ENCODE measurements around the gene EYS. TPM values are rescaled to one million over a fixed set of nuclear protein-coding genes. Genes with fewer than 3 reads are reported as not detected.
"Not testable (repeated sequence)": the region's sequence is repeated elsewhere in the genome, so short reads cannot be mapped to it uniquely, and the experiment has no call there.

The EYS gene
- total and polyA plus RNA-seq, 2 experiments from 2014 or later: 0.04 TPM; not detected in 1

DNA sequence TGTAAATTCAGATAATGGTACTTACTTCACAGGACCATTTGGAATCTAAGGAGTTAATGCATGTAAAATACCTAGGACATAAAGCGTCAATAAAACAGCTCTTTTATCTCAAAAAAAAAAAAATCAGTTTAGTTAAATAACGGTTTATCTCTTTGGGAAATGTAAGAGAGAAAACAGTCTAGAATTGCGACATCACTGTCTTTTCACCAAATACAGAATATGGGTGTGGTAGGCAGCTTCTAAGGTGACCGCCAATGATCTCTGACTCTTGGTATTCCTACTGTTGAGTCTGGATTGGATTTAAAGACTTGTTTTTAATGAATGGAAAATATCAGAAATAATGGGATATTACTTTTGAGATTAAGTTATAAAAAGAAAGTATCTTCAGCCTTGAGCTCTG lies 111.5 kb downstream of the EYS start:
- Histone ChIP-seq H3K36me3 (ENCODE audit: low read depth) (no peaks in the 10 kb centered on the region), H3K4me3 (no peak overlapping the region), H3K27me3 (replicated peaks; ENCODE audit: insufficient read depth) (no peaks in the 10 kb centered on the region), H3K4me1 (ENCODE audit: insufficient read depth) (no peaks in the 10 kb centered on the region), H3F3A (ENCODE audit: insufficient read depth) (no peaks in the 10 kb centered on the region), H4K20me1 (ENCODE audit: insufficient read depth) (no peaks in the 10 kb centered on the region), H3K9me3 (ENCODE audit: low read depth) (no peaks in the 10 kb centered on the region), H3K9me2 (ENCODE audit: insufficient read depth) (no peaks in the 10 kb centered on the region), H3K27ac (no peak overlapping the region), H3K4me2 (ENCODE audit: unreplicated experiment) (no peak overlapping the region), H3K9ac (no peak overlapping the region), H2AFZ (no peak overlapping the region), H3K79me2 (ENCODE audit: insufficient read depth) (no peaks in the 10 kb centered on the region)
- TF ChIP-seq EZH2 (IDR thresholded peaks at IDR 0.05; ENCODE audit: insufficient read depth, poor library complexity, severe bottlenecking): no peak
- no peak for TF ChIP-seq EZH2phosphoT487 (IDR thresholded peaks at IDR 0.05; ENCODE audit: insufficient read depth, low read depth)
- 33 to 42% methylated on average over 4 of the region's 4 CpGs for WGBS, 2 experiments (ENCODE audit: low coverage in 1 of 2, low lambda C conversion rate in 2 of 2, missing lambda C conversion rate in 2 of 2)
- DNase-seq: no peak
- in situ Hi-C loops (cut with MboI): no loop called here

DNA sequence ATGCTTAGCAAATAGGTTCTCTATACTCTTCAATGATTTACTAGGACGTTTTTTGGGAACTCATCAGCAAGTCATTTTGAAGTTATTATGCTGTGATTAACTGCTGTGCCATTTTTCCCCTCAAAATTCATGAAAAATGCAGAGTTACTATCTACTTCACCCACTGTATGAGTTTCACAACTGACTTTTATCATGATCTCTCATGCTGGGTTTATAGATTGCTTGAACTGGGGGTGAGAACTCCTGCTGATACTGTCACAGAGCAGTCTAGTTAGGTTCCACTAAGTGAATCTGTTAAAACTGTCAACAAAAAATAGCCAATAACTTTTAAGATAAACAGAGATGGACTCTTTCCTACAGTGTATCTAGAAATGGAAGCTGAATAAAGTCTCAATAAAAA lies 136.7 kb downstream of the EYS start:
- Histone ChIP-seq H3F3A (ENCODE audit: insufficient read depth) (no peaks in the 10 kb centered on the region), H3K79me2 (ENCODE audit: insufficient read depth) (no peaks in the 10 kb centered on the region), H3K36me3 (ENCODE audit: low read depth) (no peaks in the 10 kb centered on the region), H4K20me1 (ENCODE audit: insufficient read depth) (no peaks in the 10 kb centered on the region), H3K4me2 (ENCODE audit: unreplicated experiment) (no peak overlapping the region), H2AFZ (no peak overlapping the region), H3K9me2 (ENCODE audit: insufficient read depth) (no peaks in the 10 kb centered on the region), H3K9me3 (ENCODE audit: low read depth) (no peaks in the 10 kb centered on the region), H3K9ac (no peak overlapping the region), H3K27ac (no peak overlapping the region), H3K4me1 (ENCODE audit: insufficient read depth) (no peaks in the 10 kb centered on the region), H3K27me3 (replicated peaks; ENCODE audit: insufficient read depth) (no peaks in the 10 kb centered on the region), H3K4me3 (no peak overlapping the region)
- no peak for DNase-seq
- TF ChIP-seq EZH2 (IDR thresholded peaks at IDR 0.05; ENCODE audit: insufficient read depth, poor library complexity, severe bottlenecking): no peak
- TF ChIP-seq EZH2phosphoT487 (IDR thresholded peaks at IDR 0.05; ENCODE audit: insufficient read depth, low read depth): no peak
- in situ Hi-C loops (cut with MboI): no loop called here
- 0 to 3% methylated on average over 1 of the region's 1 CpG for WGBS, 2 experiments (ENCODE audit: low coverage in 1 of 2, low lambda C conversion rate in 2 of 2, missing lambda C conversion rate in 2 of 2)

DNA sequence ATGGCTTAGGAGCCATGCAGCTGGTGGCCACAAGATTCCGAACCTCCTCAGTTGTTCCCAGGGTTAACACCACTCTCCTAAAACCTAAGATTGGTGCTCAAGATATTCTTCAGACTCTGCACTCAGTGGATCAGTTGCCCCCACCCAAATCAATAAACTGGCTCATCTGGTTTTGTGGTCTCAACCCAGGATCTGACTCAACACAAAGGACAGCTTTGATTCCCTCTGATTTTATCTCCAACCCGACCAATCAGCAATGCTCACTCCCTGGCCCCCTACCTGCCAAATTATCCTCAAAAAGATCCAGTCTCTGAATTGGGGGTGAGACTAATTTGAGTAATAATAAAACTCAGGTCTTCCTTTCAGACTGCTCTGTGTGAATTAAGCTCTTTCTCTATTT lies 137.5 kb downstream of the EYS start:
- Histone ChIP-seq H3K4me2 (ENCODE audit: unreplicated experiment) (no peak overlapping the region), H3K9ac (no peak overlapping the region), H3K36me3 (ENCODE audit: low read depth) (no peaks in the 10 kb centered on the region), H3K4me3 (no peak overlapping the region), H2AFZ (no peak overlapping the region), H3K9me3 (ENCODE audit: low read depth) (no peaks in the 10 kb centered on the region), H3K27ac (no peak overlapping the region), H3K9me2 (ENCODE audit: insufficient read depth) (no peaks in the 10 kb centered on the region), H3K4me1 (ENCODE audit: insufficient read depth) (no peaks in the 10 kb centered on the region), H3K79me2 (ENCODE audit: insufficient read depth) (no peaks in the 10 kb centered on the region), H3K27me3 (replicated peaks; ENCODE audit: insufficient read depth) (no peaks in the 10 kb centered on the region), H4K20me1 (ENCODE audit: insufficient read depth) (no peaks in the 10 kb centered on the region), H3F3A (ENCODE audit: insufficient read depth) (no peaks in the 10 kb centered on the region)
- no peak for DNase-seq
- in situ Hi-C loops (cut with MboI): no loop called here
- 21% methylated on average over 2 of the region's 2 CpGs for WGBS, 2 experiments (ENCODE audit: low coverage in 1 of 2, low lambda C conversion rate in 2 of 2, missing lambda C conversion rate in 2 of 2)
- TF ChIP-seq EZH2phosphoT487 (IDR thresholded peaks at IDR 0.05; ENCODE audit: insufficient read depth, low read depth) (no peak), EZH2 (IDR thresholded peaks at IDR 0.05; ENCODE audit: insufficient read depth, poor library complexity, severe bottlenecking) (no peak)

DNA sequence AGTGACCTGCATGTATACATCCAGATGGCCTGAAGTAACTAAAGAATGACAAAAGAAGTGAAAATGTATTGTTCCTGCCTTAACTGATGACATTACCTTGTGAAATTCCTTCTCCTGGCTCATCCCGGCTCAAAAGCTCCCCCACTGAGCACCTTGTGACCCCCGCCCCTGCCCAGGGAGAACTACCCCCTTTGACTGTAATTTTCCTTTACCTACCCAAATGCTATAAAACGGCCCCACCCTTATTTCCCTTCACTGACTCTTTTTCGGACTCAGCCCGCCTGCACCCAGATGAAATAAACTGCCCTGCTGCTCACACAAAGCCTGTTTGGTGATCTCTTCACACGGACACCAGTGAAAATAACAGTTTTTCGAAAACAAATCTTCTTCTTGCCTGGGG lies 138.0 kb downstream of the EYS start:
- H3K36me3 ChIP-seq (ENCODE audit: low read depth); H2AFZ ChIP-seq; in situ Hi-C loops (cut with MboI); H3K27me3 ChIP-seq (replicated peaks; ENCODE audit: insufficient read depth); H3K9ac ChIP-seq; H3K79me2 ChIP-seq (ENCODE audit: insufficient read depth); H3K9me3 ChIP-seq (ENCODE audit: low read depth); H3F3A ChIP-seq (ENCODE audit: insufficient read depth); H3K4me1 ChIP-seq (ENCODE audit: insufficient read depth); H4K20me1 ChIP-seq (ENCODE audit: insufficient read depth); DNase-seq; H3K9me2 ChIP-seq (ENCODE audit: insufficient read depth); H3K27ac ChIP-seq; H3K4me3 ChIP-seq; H3K4me2 ChIP-seq (ENCODE audit: unreplicated experiment): not testable (repeated sequence)
- 19 to 22% methylated on average over 7 of the region's 7 CpGs for WGBS, 2 experiments (ENCODE audit: low coverage in 1 of 2, low lambda C conversion rate in 2 of 2, missing lambda C conversion rate in 2 of 2)

DNA sequence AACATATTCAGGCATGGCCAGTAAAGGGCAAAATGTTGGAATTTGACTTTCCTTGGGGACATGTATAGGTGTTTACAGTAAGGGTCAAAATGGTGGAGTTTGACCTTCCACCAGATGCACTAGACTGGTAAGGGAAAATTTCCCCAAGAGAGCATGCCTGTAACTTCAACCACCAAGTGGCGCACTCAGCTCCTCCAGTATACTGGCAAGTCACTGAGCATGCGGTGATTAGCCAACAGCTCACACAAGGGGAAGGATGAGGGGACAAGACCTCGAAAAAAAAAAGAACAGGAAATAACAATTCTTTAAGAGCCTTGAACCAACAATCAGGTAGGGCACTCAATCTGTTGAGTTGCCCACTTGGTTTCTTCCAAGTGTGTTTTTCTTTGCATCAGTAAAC lies 140.9 kb downstream of the EYS start:
- no peaks in the 10 kb centered on the region for H3K27me3 ChIP-seq (replicated peaks; ENCODE audit: insufficient read depth)
- H3K27ac ChIP-seq: no peak overlapping the region
- H3K9ac ChIP-seq: no peak overlapping the region
- no peaks in the 10 kb centered on the region for H4K20me1 ChIP-seq (ENCODE audit: insufficient read depth)
- H3K4me3 ChIP-seq: no peak overlapping the region
- WGBS, 2 experiments (ENCODE audit: low coverage in 1 of 2, low lambda C conversion rate in 2 of 2, missing lambda C conversion rate in 2 of 2): 19 to 27% methylated on average over 3 of the region's 3 CpGs
- no peak overlapping the region for H2AFZ ChIP-seq
- no peaks in the 10 kb centered on the region for H3K36me3 ChIP-seq (ENCODE audit: low read depth)
- H3K4me1 ChIP-seq (ENCODE audit: insufficient read depth): no peaks in the 10 kb centered on the region
- H3F3A ChIP-seq (ENCODE audit: insufficient read depth): no peaks in the 10 kb centered on the region
- H3K79me2 ChIP-seq (ENCODE audit: insufficient read depth): no peaks in the 10 kb centered on the region
- H3K9me3 ChIP-seq (ENCODE audit: low read depth): no peaks in the 10 kb centered on the region
- DNase-seq: no peak
- H3K9me2 ChIP-seq (ENCODE audit: insufficient read depth): no peaks in the 10 kb centered on the region
- in situ Hi-C loops (cut with MboI): no loop called here
- TF ChIP-seq EZH2phosphoT487 (IDR thresholded peaks at IDR 0.05; ENCODE audit: insufficient read depth, low read depth) (no peak), EZH2 (IDR thresholded peaks at IDR 0.05; ENCODE audit: insufficient read depth, poor library complexity, severe bottlenecking) (no peak)
- H3K4me2 ChIP-seq (ENCODE audit: unreplicated experiment): no peak overlapping the region

Data from GM23248 (cell line).